ENCODE data around the gene LPP.

DNA sequence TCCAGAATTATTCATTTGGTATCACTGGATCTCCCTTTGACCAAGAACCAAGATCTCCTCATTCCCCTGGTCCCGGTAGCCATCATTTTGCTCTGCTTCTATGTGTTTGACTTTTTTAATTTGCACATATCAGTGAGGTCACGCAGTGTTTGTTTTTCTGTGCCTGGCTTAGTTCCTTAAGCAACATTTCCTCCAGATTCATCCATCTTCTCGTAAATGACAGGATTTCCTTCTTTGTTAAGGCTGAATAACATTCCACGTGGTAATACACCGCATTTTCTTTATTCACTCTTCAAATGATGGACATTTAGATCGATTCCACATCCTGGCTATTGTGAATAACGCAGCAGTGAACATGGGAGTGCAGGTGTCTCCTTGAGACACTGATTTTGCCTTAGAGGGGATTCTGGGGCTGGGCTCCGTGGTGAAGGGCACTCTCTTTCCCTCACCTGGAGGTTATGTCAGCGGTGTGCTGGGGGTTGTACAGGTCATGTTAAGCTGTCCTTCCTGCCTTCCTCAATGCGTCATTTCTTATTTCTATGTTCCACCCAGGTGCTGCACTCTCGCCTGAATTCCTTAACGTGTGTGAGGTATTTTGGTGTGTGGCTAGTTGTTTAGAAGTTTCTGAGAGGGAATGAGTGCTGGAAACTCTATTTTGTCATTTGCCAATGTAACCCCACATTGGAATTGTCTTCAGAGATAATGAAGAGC is 212.2 kb downstream of the LPP start:
- TF ChIP-seq, protein P1, sequence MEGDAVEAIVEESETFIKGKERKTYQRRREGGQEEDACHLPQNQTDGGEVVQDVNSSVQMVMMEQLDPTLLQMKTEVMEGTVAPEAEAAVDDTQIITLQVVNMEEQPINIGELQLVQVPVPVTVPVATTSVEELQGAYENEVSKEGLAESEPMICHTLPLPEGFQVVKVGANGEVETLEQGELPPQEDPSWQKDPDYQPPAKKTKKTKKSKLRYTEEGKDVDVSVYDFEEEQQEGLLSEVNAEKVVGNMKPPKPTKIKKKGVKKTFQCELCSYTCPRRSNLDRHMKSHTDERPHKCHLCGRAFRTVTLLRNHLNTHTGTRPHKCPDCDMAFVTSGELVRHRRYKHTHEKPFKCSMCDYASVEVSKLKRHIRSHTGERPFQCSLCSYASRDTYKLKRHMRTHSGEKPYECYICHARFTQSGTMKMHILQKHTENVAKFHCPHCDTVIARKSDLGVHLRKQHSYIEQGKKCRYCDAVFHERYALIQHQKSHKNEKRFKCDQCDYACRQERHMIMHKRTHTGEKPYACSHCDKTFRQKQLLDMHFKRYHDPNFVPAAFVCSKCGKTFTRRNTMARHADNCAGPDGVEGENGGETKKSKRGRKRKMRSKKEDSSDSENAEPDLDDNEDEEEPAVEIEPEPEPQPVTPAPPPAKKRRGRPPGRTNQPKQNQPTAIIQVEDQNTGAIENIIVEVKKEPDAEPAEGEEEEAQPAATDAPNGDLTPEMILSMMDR (IDR thresholded peaks at IDR 0.05) = no peak
- no peak for TF ChIP-seq EP300 (IDR thresholded peaks at IDR 0.05)
- TF ChIP-seq POLR2A (IDR thresholded peaks at IDR 0.05) = no peak

Data from ovary (tissue), 3 donors.